HepG2 (cell line): Measurements from ENCODE around the gene PHF2. TPM values are rescaled to one million over a fixed set of nuclear protein-coding genes. Genes with fewer than 3 reads are reported as not detected.

Experiments used
- ATAC-seq: fragments of 200-7000 bp; cut with Tn5 transposase; 3 replicates; pipeline ENCODE4 v1.9.1; 2020; ENCODE audit warnings: mild to moderate bottlenecking, moderate library complexity
- BruUV-seq: library from RNA; stranded (reverse); fragments of 400-500 nt; replicated peaks from 2 replicates; lab custom pipeline; 2021; lab: Mats Ljungman, UMichigan
- CTCF ChIA-PET: fragments of 300-600 bp; formaldehyde crosslinking; extraction: SDS; loops from one replicate; lab custom pipeline; 2021; ENCODE audit warnings: low total read pairs, inconsistent platforms, low intra/inter-chr PET ratio; lab: Yijun Ruan, JAX
- POLR2A ChIA-PET: fragments of 350-600 bp; sonication (Branson Sonifier 250); formaldehyde crosslinking; loops from one replicate; lab custom pipeline; 2020; ENCODE audit warnings: antibody characterized with exemption, inconsistent platforms; lab: Yijun Ruan, JAX
- DNase-seq: peaks from one replicate; pipeline ENCODE4 v3.0.0-alpha.2; 2015; ENCODE audit warnings: low spot score
- FAIRE-seq: peaks from 3 replicates; lab custom pipeline; 2011; peaks lifted over from hg19 to GRCh38; lab: Jason Lieb, UNC
- H2AFZ ChIP-seq: one replicate; pipeline ENCODE4 v1.6.1; 2011; ENCODE audit warnings: low read length, inconsistent platforms
- H3K27ac ChIP-seq: fragments of 300-600 bp; 3 replicates; pipeline ENCODE4 v1.8.0; 2011; ENCODE audit warnings: mixed run types, mild to moderate bottlenecking, mixed read lengths, low read length, inconsistent platforms; ENCODE audit not compliant: insufficient read depth; ENCODE audit errors: extremely low read length
- H3K27me3 ChIP-seq, 2 experiments: fragments of 200-600 bp in 1 of 2; 2 replicates in 1 of 2; 3 replicates in 1 of 2; pipeline versions ENCODE4 v1.6.0 to v1.8.0; 2011; ENCODE audit warnings: low read length in 2 of 2, mild to moderate bottlenecking in 2 of 2, moderate library complexity in 2 of 2, inconsistent platforms in 1 of 2; ENCODE audit not compliant: insufficient read depth in 2 of 2, control insufficient read depth in 1 of 2
- H3K36me3 ChIP-seq, 2 experiments: fragments of 200-600 bp in 1 of 2; replicated peaks in 1 of 2; 2 replicates in 1 of 2; 3 replicates in 1 of 2; pipeline versions ENCODE4 v1.5.1 to v1.8.0; 2011; ENCODE audit warnings: low read length in 2 of 2, inconsistent platforms in 1 of 2; ENCODE audit not compliant: insufficient read depth in 2 of 2, control insufficient read depth in 1 of 2
- H3K4me1 ChIP-seq: 2 replicates; pipeline ENCODE4 v1.5.1; 2012; ENCODE audit warnings: low read length, inconsistent platforms; ENCODE audit not compliant: insufficient read depth
- H3K4me2 ChIP-seq: 2 replicates; pipeline ENCODE4 v1.6.0; 2011; ENCODE audit warnings: low read depth, low read length, inconsistent platforms
- H3K4me3 ChIP-seq, 3 experiments: fragments of 200-600 bp in 1 of 3; sonication (generic), shearing (Covaris generic) in 1 of 3; replicated peaks in 1 of 3; 2 replicates each; pipeline ENCODE4 v1.5.1; 2011 to 2016; ENCODE audit warnings: low read length in 3 of 3, inconsistent platforms in 2 of 3, low read depth in 2 of 3, mild to moderate bottlenecking in 2 of 3, control low read depth in 1 of 3, mixed read lengths in 1 of 3; ENCODE audit not compliant: insufficient read depth in 1 of 3
- H3K79me2 ChIP-seq: one replicate; pipeline ENCODE4 v1.6.1; 2011; ENCODE audit warnings: low read length, inconsistent platforms; ENCODE audit not compliant: insufficient read depth
- H3K9ac ChIP-seq: 2 replicates; pipeline ENCODE4 v1.6.0; 2011; ENCODE audit warnings: mild to moderate bottlenecking, low read depth, low read length, inconsistent platforms; ENCODE audit not compliant: insufficient read depth
- H3K9me3 ChIP-seq: 2 replicates; pipeline ENCODE4 v1.5.1; 2012; ENCODE audit warnings: mild to moderate bottlenecking, low read length
- H4K20me1 ChIP-seq: 2 replicates; pipeline ENCODE4 v1.6.0; 2011; ENCODE audit warnings: inconsistent platforms, mild to moderate bottlenecking, low read length, moderate library complexity; ENCODE audit not compliant: insufficient read depth
- HNRNPL ChIP-seq: fragments of 200-400 bp; formaldehyde crosslinking; IDR thresholded peaks from 2 replicates; pipeline ENCODE4 v1.6.1; 2017; ENCODE audit warnings: mild to moderate bottlenecking, low read depth, low read length
- PHF20 ChIP-seq: sonication (generic); formaldehyde crosslinking; IDR thresholded peaks from 2 replicates; pipeline ENCODE4 v1.5.0; 2020; ENCODE audit warnings: mild to moderate bottlenecking, missing genetic modification reagents
- ZNF737 ChIP-seq: sonication (generic); formaldehyde crosslinking; IDR thresholded peaks from 2 replicates; pipeline ENCODE4 v1.5.0; 2020; ENCODE audit warnings: missing genetic modification reagents, mild to moderate bottlenecking, borderline replicate concordance
- WGBS: methylation state at CpG from one replicate; pipeline ENCODE4 v1.1.6; 2017; ENCODE audit warnings: low lambda C conversion rate; 5-methylcytosine and 5-hydroxymethylcytosine counted together
- in situ Hi-C: cut with HindIII; loops from 2 replicates; pipeline ENCODE4 v1.10.0; 2017; ENCODE audit warnings: low pct_unique_long_range_greater_than_20kb; ENCODE audit not compliant: extremely low pct_ligation_motif_present
- intact Hi-C: fragments of 100-400 bp; cut with micrococcal nuclease; formaldehyde crosslinking; loops from one replicate; pipeline ENCODE4 v1.10.0; 2022; ENCODE audit not compliant: unreplicated experiment
- polyA plus RNA-seq, 8 experiments: library from polyadenylated mRNA; depleted of rRNA in 3 of 8; stranded (reverse) in 7 of 8; unstranded in 1 of 8; fragments of >200 nt; fragmentation: Illumina TruSeq in 4 of 8; extraction: Trizol in 4 of 8; gene quantifications; 2 replicates each; pipeline versions ENCODE4 v1.2.1 to v1.2.3, GENCODE V29; 2011 to 2016; ENCODE audit warnings: low read depth in 4 of 8, missing spikeins in 1 of 8, mixed read lengths in 1 of 8; ENCODE audit not compliant: insufficient read depth in 1 of 8
- total RNA-seq, 5 experiments: library from RNA; depleted of rRNA; stranded (reverse); fragments of >200 nt; fragmentation: Illumina TruSeq; extraction: Trizol; gene quantifications; 2 replicates each; pipeline ENCODE4 v1.2.3, GENCODE V29; 2016; ENCODE audit warnings: low read depth in 1 of 5
- TF ChIP-seq, protein P1 (sequence below): sonication (generic); formaldehyde crosslinking; IDR thresholded peaks from 2 replicates; pipeline ENCODE4 v1.5.0; 2020; ENCODE audit warnings: mild to moderate bottlenecking, missing genetic modification reagents, moderate library complexity
- TF ChIP-seq, protein P2 (sequence below): sonication (generic); formaldehyde crosslinking; IDR thresholded peaks from 2 replicates; pipeline ENCODE4 v1.5.0; 2020; ENCODE audit warnings: missing genetic modification reagents
- TF ChIP-seq, protein P3 (sequence below): sonication (generic); formaldehyde crosslinking; IDR thresholded peaks from 2 replicates; pipeline ENCODE4 v1.5.0; 2020; ENCODE audit warnings: mild to moderate bottlenecking, low read depth, missing genetic modification reagents, borderline replicate concordance

Gene PHF2
- total and polyA plus RNA-seq, 2 of the 13 experiments (the other 11 are each of a cell fraction or from before 2014, with no cell fraction given), result 6.6 to 9.1 TPM

DNA sequence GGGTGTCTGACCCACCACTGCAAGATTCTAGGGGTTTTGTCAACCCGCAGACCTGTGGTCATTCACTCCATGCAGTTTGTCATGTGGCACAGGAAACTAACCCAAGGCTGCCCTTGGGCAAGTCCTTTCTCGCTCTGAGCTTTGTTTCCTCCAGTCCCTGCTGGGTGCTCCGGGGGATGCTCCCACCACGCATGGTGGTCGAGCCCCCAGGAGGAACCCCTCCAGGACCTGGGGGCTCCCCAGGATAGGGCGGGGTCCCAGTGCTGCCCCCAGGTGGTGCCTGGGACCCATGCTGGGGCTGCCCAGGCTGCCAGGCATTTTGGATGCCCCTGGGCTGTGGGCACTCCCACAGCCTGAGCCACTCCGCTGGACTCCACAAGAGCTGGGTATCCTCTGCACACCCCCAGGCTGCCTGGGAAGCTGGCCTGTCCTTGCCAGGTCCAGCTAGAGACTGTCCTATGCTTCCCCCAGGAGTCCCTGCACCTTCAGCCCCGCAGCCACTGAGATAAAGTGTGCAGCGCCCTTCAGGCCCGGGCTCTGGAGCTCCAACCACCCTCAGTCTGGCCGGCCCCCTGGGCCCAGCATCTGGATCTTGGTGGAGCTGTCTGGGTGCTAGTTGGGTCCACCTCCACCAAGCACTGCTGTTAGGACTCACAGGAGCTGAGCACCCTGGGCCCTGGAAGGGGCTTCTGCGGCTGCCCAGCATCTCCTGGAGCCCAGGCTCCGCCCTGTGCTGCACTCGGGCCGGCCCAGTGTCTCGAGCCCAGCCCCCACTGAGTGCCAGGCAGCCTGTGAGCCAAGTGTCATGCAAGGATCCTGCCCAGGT is 104.3 kb downstream of the PHF2 start:
- no peak overlapping the region for H3K27ac ChIP-seq
- in situ Hi-C loops (loop anchor here (5.0 kb wide), 1 partner anchor 282 kb away; no protein-coding TSS in a partner anchor), intact Hi-C loops (no loop called here)
- ChIA-PET CTCF (interaction anchor here (2.3 kb wide), 1 partner anchor 322 kb away, joined by 7 read pairs; no protein-coding TSS in a partner anchor), POLR2A (no interaction called here)
- no peak overlapping the region for H2AFZ ChIP-seq
- WGBS, result 59% methylated on average over 4 of the region's 16 CpGs
- H3K4me3 ChIP-seq, result peak overlapping the region in 1 of 3 experiments; percentile 62; a peak in 2 of 6 replicates
- peak; percentile 10 for ATAC-seq
- no peaks in the 10 kb centered on the region for H4K20me1 ChIP-seq
- H3K4me1 ChIP-seq, result peaks cover 19% of the 10 kb centered on the region
- H3K9ac ChIP-seq, result peak overlapping the region; percentile 13; the same call in 1 of the 2 replicates
- 0 out of 5 replicates have a peak, but pooled peaks cover 0 to 1% of the 10 kb centered on the region in 2 experiments for H3K27me3 ChIP-seq
- H3K9me3 ChIP-seq, result no peaks in the 10 kb centered on the region
- no peak for FAIRE-seq
- DNase-seq, result no peak
- peak overlapping the region; percentile 69 for H3K4me2 ChIP-seq
- no TSS peak for BruUV-seq
- H3K36me3 ChIP-seq, result peaks cover 0 to 1% of the 10 kb centered on the region in 2 experiments; a peak in 1 of 5 replicates
- H3K79me2 ChIP-seq, result no peaks in the 10 kb centered on the region
- TF ChIP-seq PHF20, result no peak
- TF ChIP-seq, protein P1, sequence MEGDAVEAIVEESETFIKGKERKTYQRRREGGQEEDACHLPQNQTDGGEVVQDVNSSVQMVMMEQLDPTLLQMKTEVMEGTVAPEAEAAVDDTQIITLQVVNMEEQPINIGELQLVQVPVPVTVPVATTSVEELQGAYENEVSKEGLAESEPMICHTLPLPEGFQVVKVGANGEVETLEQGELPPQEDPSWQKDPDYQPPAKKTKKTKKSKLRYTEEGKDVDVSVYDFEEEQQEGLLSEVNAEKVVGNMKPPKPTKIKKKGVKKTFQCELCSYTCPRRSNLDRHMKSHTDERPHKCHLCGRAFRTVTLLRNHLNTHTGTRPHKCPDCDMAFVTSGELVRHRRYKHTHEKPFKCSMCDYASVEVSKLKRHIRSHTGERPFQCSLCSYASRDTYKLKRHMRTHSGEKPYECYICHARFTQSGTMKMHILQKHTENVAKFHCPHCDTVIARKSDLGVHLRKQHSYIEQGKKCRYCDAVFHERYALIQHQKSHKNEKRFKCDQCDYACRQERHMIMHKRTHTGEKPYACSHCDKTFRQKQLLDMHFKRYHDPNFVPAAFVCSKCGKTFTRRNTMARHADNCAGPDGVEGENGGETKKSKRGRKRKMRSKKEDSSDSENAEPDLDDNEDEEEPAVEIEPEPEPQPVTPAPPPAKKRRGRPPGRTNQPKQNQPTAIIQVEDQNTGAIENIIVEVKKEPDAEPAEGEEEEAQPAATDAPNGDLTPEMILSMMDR, result peak; percentile 27; the same call in 1 of the 2 replicates
- TF ChIP-seq, protein P2, sequence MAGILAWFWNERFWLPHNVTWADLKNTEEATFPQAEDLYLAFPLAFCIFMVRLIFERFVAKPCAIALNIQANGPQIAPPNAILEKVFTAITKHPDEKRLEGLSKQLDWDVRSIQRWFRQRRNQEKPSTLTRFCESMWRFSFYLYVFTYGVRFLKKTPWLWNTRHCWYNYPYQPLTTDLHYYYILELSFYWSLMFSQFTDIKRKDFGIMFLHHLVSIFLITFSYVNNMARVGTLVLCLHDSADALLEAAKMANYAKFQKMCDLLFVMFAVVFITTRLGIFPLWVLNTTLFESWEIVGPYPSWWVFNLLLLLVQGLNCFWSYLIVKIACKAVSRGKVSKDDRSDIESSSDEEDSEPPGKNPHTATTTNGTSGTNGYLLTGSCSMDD, result no peak
- TF ChIP-seq, protein P3, sequence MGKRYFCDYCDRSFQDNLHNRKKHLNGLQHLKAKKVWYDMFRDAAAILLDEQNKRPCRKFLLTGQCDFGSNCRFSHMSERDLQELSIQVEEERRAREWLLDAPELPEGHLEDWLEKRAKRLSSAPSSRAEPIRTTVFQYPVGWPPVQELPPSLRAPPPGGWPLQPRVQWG (CRISPR knock-in tag), result no peak
- peak; percentile 81; the same call in 1 of the 2 replicates for TF ChIP-seq HNRNPL
- no peak for TF ChIP-seq ZNF737 (CRISPR knock-in tag)
